HEK293 (cell line): ENCODE data around the gene SMNDC1.
A peak's percentile ranks its signal among the peaks of the same experiment; 100 is the strongest.

Source experiments
- EGR2 ChIP-seq: fragments of 450-650 bp; formaldehyde crosslinking; IDR thresholded peaks from 2 replicates; pipeline ENCODE4 v1.5.1; 2016; ENCODE audit warnings: low read depth, missing biosample characterization, missing genetic modification characterization
- HOXA7 ChIP-seq: sonication (generic); formaldehyde crosslinking; IDR thresholded peaks from 2 replicates; pipeline ENCODE4 v1.8.1; 2022; ENCODE audit warnings: missing genetic modification reagents, borderline replicate concordance
- SCRT1 ChIP-seq: fragments of 450-650 bp; formaldehyde crosslinking; IDR thresholded peaks from 2 replicates; pipeline ENCODE4 v1.5.1; 2016; ENCODE audit warnings: missing biosample characterization, missing genetic modification characterization, borderline replicate concordance
- SETDB1 ChIP-seq: IDR thresholded peaks from one replicate; pipeline ENCODE4 v1.6.1; 2017; ENCODE audit warnings: mild to moderate bottlenecking, low read length, moderate library complexity, mixed read lengths; ENCODE audit not compliant: insufficient read length
- SP7 ChIP-seq: fragments of 450-650 bp; formaldehyde crosslinking; IDR thresholded peaks from 2 replicates; pipeline ENCODE4 v1.5.1; 2016; ENCODE audit warnings: missing biosample characterization, missing genetic modification characterization
- TRIM28 ChIP-seq: IDR thresholded peaks from 2 replicates; pipeline ENCODE4 v1.6.1; 2011; ENCODE audit warnings: low read length, control low read depth, borderline replicate concordance
- ZBTB17 ChIP-seq: fragments of 450-650 bp; formaldehyde crosslinking; IDR thresholded peaks from 2 replicates; pipeline ENCODE4 v1.5.1; 2016; ENCODE audit warnings: missing biosample characterization, missing genetic modification characterization
- ZFP3 ChIP-seq: fragments of 450-650 bp; formaldehyde crosslinking; IDR thresholded peaks from 2 replicates; pipeline ENCODE4 v1.5.1; 2016; ENCODE audit warnings: low read depth, missing biosample characterization, missing genetic modification characterization
- ZNF121 ChIP-seq: fragments of 450-650 bp; formaldehyde crosslinking; IDR thresholded peaks from 2 replicates; pipeline ENCODE4 v1.5.1; 2016; ENCODE audit warnings: missing biosample characterization, missing genetic modification characterization
- ZNF132 ChIP-seq: fragments of 450-650 bp; formaldehyde crosslinking; IDR thresholded peaks from 2 replicates; pipeline ENCODE4 v1.5.1; 2017; ENCODE audit warnings: missing biosample characterization, missing genetic modification characterization, borderline replicate concordance
- ZNF248 ChIP-seq: fragments of 450-650 bp; formaldehyde crosslinking; IDR thresholded peaks from 2 replicates; pipeline ENCODE4 v1.5.1; 2017; ENCODE audit warnings: missing biosample characterization, missing genetic modification characterization
- ZNF324 ChIP-seq: fragments of 450-650 bp; formaldehyde crosslinking; IDR thresholded peaks from 2 replicates; pipeline ENCODE4 v1.5.1; 2016; ENCODE audit warnings: missing biosample characterization, missing genetic modification characterization
- ZNF433 ChIP-seq: fragments of 450-650 bp; formaldehyde crosslinking; IDR thresholded peaks from 2 replicates; pipeline ENCODE4 v1.5.1; 2016; ENCODE audit warnings: missing biosample characterization, missing genetic modification characterization, low read depth
- ZNF596 ChIP-seq: fragments of 450-650 bp; IDR thresholded peaks from 2 replicates; pipeline ENCODE4 v1.5.0; 2018; ENCODE audit warnings: missing biosample characterization, mild to moderate bottlenecking, missing genetic modification characterization, moderate library complexity
- TF ChIP-seq, protein P1 (sequence below): fragments of 450-650 bp; IDR thresholded peaks from 2 replicates; pipeline ENCODE4 v1.5.1; 2018; ENCODE audit warnings: missing biosample characterization, missing genetic modification characterization
- TF ChIP-seq, protein P2 (sequence below): fragments of 450-650 bp; formaldehyde crosslinking; IDR thresholded peaks from 2 replicates; pipeline ENCODE4 v1.5.1; 2016; ENCODE audit warnings: missing biosample characterization, missing genetic modification characterization
- TF ChIP-seq, protein P3 (sequence below): fragments of 450-650 bp; formaldehyde crosslinking; optimal IDR thresholded peaks from 2 replicates; pipeline ENCODE3; 2016; ENCODE audit warnings: missing biosample characterization, mild to moderate bottlenecking, missing genetic modification characterization
- TF ChIP-seq, protein P4 (sequence below): fragments of 450-650 bp; formaldehyde crosslinking; IDR thresholded peaks from 2 replicates; pipeline ENCODE4 v1.5.1; 2016; ENCODE audit warnings: missing biosample characterization, missing genetic modification characterization
- TF ChIP-seq, protein P5 (sequence below): fragments of 450-650 bp; formaldehyde crosslinking; IDR thresholded peaks from 2 replicates; pipeline ENCODE4 v1.5.1; 2016; ENCODE audit warnings: missing biosample characterization, missing genetic modification characterization
- TF ChIP-seq, protein P6 (sequence below): fragments of 450-650 bp; formaldehyde crosslinking; IDR thresholded peaks from 2 replicates; pipeline ENCODE4 v1.5.1; 2016; ENCODE audit warnings: missing biosample characterization, missing genetic modification characterization, low read depth
- TF ChIP-seq, protein P7 (sequence below): fragments of 450-650 bp; formaldehyde crosslinking; IDR thresholded peaks from 2 replicates; pipeline ENCODE4 v1.5.1; 2016; ENCODE audit warnings: missing biosample characterization, missing genetic modification characterization
- TF ChIP-seq, protein P8 (sequence below): fragments of 450-650 bp; formaldehyde crosslinking; conservative IDR thresholded peaks from 2 replicates; pipeline ENCODE4 v1.5.1; 2016; ENCODE audit warnings: low read depth, missing biosample characterization, missing genetic modification characterization

SMNDC1 gene

DNA sequence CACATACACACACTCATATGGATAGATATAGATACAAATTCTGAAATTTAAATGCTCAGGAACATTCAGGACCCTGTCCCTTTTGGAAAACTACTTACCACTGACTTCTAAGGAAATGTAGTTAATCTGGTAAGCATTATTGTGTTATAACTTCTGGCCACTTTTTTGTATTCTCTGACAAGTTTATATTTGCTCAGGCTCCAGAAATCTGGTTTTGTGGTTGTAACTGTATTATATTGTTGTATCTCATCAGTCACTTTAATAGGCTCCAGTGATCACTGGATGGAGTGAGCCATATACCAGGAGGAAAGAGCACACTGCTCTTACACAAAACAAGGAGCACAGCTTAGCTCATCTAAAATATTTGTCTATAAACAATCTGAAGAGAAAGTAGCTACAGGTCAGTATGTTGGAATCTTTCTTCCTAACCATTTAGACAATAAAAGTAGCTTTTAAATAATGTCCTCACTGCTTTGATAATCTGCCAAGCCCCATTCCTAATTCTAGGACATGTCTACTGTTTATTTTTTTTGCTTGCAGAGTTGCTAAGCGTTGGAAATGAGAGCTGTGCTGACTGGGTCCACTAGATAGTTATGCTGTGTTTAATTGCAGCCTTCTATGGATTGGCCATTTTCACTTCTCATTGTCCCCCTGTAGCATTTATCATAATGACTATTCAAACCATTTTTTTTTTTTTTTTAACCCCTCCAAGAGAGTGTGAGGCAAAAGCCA, 43.8 kb downstream of the SMNDC1 start (continued):
- TF ChIP-seq, protein P1, sequence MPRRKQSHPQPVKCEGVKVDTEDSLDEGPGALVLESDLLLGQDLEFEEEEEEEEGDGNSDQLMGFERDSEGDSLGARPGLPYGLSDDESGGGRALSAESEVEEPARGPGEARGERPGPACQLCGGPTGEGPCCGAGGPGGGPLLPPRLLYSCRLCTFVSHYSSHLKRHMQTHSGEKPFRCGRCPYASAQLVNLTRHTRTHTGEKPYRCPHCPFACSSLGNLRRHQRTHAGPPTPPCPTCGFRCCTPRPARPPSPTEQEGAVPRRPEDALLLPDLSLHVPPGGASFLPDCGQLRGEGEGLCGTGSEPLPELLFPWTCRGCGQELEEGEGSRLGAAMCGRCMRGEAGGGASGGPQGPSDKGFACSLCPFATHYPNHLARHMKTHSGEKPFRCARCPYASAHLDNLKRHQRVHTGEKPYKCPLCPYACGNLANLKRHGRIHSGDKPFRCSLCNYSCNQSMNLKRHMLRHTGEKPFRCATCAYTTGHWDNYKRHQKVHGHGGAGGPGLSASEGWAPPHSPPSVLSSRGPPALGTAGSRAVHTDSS: no peak
- TF ChIP-seq EGR2 (tag by site-specific recombination): no peak
- TF ChIP-seq SP7 (tag by site-specific recombination): peak; percentile 88
- no peak for TF ChIP-seq ZFP3 (tag by site-specific recombination)
- TF ChIP-seq ZNF248: no peak
- TF ChIP-seq SCRT1: no peak
- TF ChIP-seq ZNF596 (tag by site-specific recombination): no peak
- TF ChIP-seq ZNF121 (tag by site-specific recombination): no peak
- TF ChIP-seq, protein P2, sequence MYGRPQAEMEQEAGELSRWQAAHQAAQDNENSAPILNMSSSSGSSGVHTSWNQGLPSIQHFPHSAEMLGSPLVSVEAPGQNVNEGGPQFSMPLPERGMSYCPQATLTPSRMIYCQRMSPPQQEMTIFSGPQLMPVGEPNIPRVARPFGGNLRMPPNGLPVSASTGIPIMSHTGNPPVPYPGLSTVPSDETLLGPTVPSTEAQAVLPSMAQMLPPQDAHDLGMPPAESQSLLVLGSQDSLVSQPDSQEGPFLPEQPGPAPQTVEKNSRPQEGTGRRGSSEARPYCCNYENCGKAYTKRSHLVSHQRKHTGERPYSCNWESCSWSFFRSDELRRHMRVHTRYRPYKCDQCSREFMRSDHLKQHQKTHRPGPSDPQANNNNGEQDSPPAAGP (tag by site-specific recombination): no peak
- TF ChIP-seq ZNF132 (tag by site-specific recombination): no peak
- no peak for TF ChIP-seq HOXA7
- TF ChIP-seq, protein P3, sequence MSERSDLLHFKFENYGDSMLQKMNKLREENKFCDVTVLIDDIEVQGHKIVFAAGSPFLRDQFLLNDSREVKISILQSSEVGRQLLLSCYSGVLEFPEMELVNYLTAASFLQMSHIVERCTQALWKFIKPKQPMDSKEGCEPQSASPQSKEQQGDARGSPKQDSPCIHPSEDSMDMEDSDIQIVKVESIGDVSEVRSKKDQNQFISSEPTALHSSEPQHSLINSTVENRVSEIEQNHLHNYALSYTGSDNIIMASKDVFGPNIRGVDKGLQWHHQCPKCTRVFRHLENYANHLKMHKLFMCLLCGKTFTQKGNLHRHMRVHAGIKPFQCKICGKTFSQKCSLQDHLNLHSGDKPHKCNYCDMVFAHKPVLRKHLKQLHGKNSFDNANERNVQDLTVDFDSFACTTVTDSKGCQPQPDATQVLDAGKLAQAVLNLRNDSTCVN: no peak
- TF ChIP-seq, protein P4, sequence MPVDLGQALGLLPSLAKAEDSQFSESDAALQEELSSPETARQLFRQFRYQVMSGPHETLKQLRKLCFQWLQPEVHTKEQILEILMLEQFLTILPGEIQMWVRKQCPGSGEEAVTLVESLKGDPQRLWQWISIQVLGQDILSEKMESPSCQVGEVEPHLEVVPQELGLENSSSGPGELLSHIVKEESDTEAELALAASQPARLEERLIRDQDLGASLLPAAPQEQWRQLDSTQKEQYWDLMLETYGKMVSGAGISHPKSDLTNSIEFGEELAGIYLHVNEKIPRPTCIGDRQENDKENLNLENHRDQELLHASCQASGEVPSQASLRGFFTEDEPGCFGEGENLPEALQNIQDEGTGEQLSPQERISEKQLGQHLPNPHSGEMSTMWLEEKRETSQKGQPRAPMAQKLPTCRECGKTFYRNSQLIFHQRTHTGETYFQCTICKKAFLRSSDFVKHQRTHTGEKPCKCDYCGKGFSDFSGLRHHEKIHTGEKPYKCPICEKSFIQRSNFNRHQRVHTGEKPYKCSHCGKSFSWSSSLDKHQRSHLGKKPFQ (tag by site-specific recombination): no peak
- TF ChIP-seq ZBTB17 (tag by site-specific recombination): peak; percentile 63
- TF ChIP-seq ZNF433 (tag by site-specific recombination): no peak
- no peak for TF ChIP-seq SETDB1
- TF ChIP-seq, protein P5, sequence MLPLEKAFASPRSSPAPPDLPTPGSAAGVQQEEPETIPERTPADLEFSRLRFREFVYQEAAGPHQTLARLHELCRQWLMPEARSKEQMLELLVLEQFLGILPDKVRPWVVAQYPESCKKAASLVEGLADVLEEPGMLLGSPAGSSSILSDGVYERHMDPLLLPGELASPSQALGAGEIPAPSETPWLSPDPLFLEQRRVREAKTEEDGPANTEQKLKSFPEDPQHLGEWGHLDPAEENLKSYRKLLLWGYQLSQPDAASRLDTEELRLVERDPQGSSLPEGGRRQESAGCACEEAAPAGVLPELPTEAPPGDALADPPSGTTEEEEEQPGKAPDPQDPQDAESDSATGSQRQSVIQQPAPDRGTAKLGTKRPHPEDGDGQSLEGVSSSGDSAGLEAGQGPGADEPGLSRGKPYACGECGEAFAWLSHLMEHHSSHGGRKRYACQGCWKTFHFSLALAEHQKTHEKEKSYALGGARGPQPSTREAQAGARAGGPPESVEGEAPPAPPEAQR (tag by site-specific recombination): no peak
- TF ChIP-seq, protein P6, sequence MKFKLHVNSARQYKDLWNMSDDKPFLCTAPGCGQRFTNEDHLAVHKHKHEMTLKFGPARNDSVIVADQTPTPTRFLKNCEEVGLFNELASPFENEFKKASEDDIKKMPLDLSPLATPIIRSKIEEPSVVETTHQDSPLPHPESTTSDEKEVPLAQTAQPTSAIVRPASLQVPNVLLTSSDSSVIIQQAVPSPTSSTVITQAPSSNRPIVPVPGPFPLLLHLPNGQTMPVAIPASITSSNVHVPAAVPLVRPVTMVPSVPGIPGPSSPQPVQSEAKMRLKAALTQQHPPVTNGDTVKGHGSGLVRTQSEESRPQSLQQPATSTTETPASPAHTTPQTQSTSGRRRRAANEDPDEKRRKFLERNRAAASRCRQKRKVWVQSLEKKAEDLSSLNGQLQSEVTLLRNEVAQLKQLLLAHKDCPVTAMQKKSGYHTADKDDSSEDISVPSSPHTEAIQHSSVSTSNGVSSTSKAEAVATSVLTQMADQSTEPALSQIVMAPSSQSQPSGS (tag by site-specific recombination): no peak
- no peak for TF ChIP-seq TRIM28
- TF ChIP-seq, protein P7, sequence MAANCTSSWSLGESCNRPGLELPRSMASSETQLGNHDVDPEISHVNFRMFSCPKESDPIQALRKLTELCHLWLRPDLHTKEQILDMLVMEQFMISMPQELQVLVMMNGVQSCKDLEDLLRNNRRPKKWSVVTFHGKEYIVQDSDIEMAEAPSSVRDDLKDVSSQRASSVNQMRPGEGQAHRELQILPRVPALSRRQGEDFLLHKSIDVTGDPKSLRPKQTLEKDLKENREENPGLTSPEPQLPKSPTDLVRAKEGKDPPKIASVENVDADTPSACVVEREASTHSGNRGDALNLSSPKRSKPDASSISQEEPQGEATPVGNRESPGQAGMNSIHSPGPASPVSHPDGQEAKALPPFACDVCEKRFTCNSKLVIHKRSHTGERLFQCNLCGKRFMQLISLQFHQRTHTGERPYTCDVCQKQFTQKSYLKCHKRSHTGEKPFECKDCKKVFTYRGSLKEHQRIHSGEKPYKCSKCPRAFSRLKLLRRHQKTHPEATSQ (tag by site-specific recombination): no peak
- no peak for TF ChIP-seq ZNF324 (tag by site-specific recombination)
- TF ChIP-seq, protein P8, sequence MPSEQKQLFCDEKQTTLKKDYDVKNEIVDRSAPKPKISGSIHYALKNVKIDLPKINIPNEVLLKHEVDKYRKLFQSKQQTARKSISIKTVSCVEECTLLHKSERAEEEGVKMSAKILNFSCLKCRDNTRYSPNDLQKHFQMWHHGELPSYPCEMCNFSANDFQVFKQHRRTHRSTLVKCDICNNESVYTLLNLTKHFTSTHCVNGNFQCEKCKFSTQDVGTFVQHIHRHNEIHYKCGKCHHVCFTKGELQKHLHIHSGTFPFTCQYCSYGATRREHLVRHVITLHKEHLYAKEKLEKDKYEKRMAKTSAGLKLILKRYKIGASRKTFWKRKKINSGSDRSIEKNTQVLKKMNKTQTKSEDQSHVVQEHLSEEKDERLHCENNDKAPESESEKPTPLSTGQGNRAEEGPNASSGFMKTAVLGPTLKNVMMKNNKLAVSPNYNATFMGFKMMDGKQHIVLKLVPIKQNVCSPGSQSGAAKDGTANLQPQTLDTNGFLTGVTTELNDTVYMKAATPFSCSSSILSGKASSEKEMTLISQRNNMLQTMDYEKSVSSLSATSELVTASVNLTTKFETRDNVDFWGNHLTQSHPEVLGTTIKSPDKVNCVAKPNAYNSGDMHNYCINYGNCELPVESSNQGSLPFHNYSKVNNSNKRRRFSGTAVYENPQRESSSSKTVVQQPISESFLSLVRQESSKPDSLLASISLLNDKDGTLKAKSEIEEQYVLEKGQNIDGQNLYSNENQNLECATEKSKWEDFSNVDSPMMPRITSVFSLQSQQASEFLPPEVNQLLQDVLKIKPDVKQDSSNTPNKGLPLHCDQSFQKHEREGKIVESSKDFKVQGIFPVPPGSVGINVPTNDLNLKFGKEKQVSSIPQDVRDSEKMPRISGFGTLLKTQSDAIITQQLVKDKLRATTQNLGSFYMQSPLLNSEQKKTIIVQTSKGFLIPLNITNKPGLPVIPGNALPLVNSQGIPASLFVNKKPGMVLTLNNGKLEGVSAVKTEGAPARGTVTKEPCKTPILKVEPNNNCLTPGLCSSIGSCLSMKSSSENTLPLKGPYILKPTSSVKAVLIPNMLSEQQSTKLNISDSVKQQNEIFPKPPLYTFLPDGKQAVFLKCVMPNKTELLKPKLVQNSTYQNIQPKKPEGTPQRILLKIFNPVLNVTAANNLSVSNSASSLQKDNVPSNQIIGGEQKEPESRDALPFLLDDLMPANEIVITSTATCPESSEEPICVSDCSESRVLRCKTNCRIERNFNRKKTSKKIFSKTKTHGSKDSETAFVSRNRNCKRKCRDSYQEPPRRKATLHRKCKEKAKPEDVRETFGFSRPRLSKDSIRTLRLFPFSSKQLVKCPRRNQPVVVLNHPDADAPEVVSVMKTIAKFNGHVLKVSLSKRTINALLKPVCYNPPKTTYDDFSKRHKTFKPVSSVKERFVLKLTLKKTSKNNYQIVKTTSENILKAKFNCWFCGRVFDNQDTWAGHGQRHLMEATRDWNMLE: no peak
